Retina (tissue), 1 donor: ENCODE measurements around the gene CCDC24.

Experiments
- DNase-seq: peaks from one replicate; pipeline ENCODE4 v3.0.0-alpha.2; 2016

Gene CCDC24

GRCh38 chr1:43963890-43964289 lies 27.5 kb upstream of the CCDC24 start:
- no peak for DNase-seq

GRCh38 chr1:43965316-43965715 lies 26.1 kb upstream of the CCDC24 start:
- no peak for DNase-seq

GRCh38 chr1:43968348-43968948 lies 23.0 kb upstream of the CCDC24 start:
- DNase-seq, result no peak

GRCh38 chr1:43969416-43969745 lies 22.0 kb upstream of the CCDC24 start:
- DNase-seq, result no peak

GRCh38 chr1:43969746-43970466 lies 21.5 kb upstream of the CCDC24 start, which contains the start of gene DPH2:
DPH2 (plus strand) TSS chr1:43970010; CDS start chr1:43970176, 166 bp downstream.
- peak; percentile 91 for DNase-seq

- DNase-seq, result no peak
These were observed 20.9 kb upstream of the CCDC24 start for GRCh38 chr1:43970502-43970901.

- DNase-seq, result no peak
These were observed 20.5 kb upstream of the CCDC24 start for GRCh38 chr1:43970911-43971310.

GRCh38 chr1:43971336-43971980 lies 19.9 kb upstream of the CCDC24 start:
- DNase-seq, result no peak

GRCh38 chr1:43973981-43974442 lies 17.4 kb upstream of the CCDC24 start:
- no peak for DNase-seq

- DNase-seq, result peak; percentile 96
These were observed 16.8 kb upstream of the CCDC24 start, which contains the start of gene ATP6V0B for GRCh38 chr1:43974443-43975248. ATP6V0B (plus strand) TSS chr1:43974960; CDS start chr1:43975041, 81 bp downstream.

GRCh38 chr1:43975249-43975961 lies 16.0 kb upstream of the CCDC24 start:
- DNase-seq, result no peak

- no peak for DNase-seq
These were observed 15.4 kb upstream of the CCDC24 start for GRCh38 chr1:43976045-43976444.

GRCh38 chr1:43976890-43977289 lies 14.5 kb upstream of the CCDC24 start:
- no peak for DNase-seq

- no peak for DNase-seq
These were observed 13.8 kb upstream of the CCDC24 start for GRCh38 chr1:43977376-43978263.

- DNase-seq, result no peak
These were observed 13.2 kb upstream of the CCDC24 start for GRCh38 chr1:43978264-43978550.

- DNase-seq, result peak; percentile 71
These were observed 12.7 kb upstream of the CCDC24 start, which contains the start of gene B4GALT2 for GRCh38 chr1:43978551-43979260. B4GALT2 (plus strand) TSS chr1:43979210; CDS start chr1:43981161, 1,951 bp downstream.

GRCh38 chr1:43979261-43979527 lies 12.2 kb upstream of the CCDC24 start:
- no peak for DNase-seq

GRCh38 chr1:43979528-43980254 lies 11.7 kb upstream of the CCDC24 start:
- peak; percentile 75 for DNase-seq

- peak; percentile 18 for DNase-seq
These were observed 10.9 kb upstream of the CCDC24 start for GRCh38 chr1:43980255-43981134.
